Measurements from ENCODE around the gene MYH14.
A peak's percentile ranks its signal among the peaks of the same experiment; 100 is the strongest.
"Not testable (repeated sequence)": the region's sequence is repeated elsewhere in the genome, so short reads cannot be mapped to it uniquely, and the experiment has no call there.

Gene MYH14

GRCh38 chr19:50337031-50337430, 133.6 kb downstream of the MYH14 start:
- not testable (repeated sequence) for DNase-seq

- DNase-seq, result no peak
These were observed 136.9 kb downstream of the MYH14 start for GRCh38 chr19:50340331-50340730.

DNA sequence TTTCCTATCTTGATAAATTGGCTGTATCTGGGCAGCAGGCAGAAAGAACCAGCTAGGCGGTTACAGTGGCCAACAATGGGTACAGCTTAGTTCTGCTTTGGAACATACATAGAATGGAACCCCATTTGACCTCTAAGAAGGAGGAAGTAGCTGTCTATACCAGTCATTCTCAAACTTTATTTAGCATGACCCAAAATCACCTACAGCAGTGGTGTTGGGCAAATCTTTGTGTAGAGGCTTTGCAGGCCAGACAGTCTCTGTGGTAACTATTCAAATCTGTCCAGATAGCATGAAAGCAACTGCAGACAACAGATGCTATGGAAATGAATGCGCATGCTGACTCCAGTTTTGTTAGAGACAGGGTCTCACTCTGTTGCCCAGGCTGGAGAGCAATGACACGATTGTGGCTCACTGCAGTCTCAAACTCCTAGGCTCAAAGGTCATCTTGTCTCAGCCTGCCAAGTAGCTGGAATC, 137.7 kb downstream of the MYH14 start:
- no peak for DNase-seq

DNA sequence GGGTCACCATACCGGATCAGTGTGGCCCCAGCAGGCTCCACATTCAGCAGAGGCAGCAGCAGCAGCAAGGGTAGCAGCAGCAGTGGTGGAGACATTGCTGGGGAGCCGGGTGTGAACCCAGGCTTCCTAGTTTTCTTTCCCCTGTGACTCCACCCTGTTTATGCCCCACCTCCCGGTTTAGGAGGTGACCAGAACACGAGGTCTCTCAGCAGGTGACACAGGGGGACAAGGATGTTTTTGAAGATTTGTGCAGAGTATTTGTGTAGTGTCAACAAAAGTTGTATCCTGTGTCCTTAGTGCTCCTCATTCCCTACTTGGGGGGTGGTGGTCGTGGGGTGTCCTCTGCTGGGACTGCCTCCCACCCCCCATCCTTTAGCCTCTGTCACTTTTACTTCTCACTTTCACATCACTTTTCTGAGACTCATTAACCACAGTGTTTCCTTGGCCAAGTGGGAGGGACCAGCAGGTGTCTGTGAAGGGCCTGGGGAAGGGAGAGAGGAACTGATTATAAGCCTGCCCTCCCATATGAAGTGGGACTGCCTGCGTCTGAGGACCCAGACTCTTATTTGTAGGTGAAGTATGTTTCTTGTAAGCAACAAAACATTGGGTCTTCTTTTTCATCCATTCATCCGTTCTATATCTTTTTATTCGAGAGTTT, 141.4 kb downstream of the MYH14 start:
- no peak for DNase-seq

- DNase-seq, result not testable (repeated sequence)
These were observed 143.7 kb downstream of the MYH14 start for GRCh38 chr19:50347089-50347581.

- DNase-seq, result no peak
These were observed 146.0 kb downstream of the MYH14 start for GRCh38 chr19:50349277-50350057.

DNA sequence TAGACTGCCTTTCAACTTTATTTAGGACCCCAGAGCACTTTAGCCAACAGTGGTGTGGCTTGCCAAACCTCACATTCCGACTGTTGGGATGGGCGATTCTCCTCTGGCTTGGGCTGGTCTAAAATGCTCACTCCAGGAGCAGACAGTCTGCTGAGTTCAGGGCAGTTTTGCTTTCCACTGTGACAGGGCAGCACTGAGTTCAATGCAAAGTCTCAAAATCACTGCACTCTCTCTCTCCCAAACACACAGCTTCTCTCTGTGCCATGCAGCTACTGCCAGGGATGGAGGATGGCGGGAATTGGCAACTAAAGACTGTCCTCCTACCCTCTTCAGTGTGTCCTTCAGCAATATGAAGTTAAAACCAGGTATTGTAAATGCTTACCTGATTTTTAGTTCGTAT, 148.8 kb downstream of the MYH14 start:
- no peak for DNase-seq

- DNase-seq, result not testable (repeated sequence)
These were observed 150.1 kb downstream of the MYH14 start for GRCh38 chr19:50353487-50353880.

- no peak for DNase-seq
These were observed 153.3 kb downstream of the MYH14 start for GRCh38 chr19:50356691-50357177.

DNA sequence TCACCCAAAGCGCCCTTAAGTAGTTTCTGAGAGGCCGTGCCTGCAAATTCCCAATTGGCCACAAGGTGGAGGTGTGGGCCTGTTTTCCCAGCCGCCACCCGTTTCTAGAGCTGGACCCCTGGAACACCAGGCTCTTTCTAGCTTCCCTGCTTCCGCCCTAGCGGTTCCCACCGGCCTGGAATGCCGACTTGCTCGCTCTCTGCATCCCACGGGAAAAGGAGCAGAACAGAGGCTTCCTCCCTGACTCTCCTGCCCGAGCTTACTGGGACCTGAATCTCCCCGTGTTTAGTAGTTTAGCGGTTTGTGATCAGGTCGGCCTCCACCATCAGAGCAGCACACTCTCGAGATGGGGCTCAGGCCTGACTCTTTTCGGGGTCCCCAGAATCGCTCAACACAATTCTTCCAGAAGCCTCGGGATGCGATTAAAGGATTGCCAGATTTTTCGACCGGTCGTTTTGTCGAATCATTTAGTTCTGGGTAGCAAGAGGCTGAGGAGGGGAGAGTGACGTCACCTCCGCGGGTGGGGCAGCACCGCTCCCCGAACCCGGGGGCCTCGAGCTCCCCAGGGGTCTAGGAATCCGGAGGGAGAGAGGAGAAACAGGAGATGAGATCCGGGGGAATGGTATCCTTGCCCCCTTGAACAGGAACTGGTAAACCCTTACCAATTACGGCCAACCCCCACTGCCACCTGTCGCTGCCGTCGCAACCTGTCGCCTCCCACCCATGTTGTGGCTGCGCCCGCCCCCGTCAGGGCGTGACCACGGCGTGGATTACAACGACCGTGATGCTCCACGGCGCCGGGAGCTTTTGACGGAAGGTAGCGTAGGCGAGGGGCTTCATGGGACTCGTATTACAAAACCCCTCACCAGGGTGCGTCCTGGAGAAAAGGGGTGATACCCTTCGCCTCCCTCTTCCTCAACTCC, 154.0 kb downstream of the MYH14 start:
- DNase-seq, result peak; percentile 83

DNA sequence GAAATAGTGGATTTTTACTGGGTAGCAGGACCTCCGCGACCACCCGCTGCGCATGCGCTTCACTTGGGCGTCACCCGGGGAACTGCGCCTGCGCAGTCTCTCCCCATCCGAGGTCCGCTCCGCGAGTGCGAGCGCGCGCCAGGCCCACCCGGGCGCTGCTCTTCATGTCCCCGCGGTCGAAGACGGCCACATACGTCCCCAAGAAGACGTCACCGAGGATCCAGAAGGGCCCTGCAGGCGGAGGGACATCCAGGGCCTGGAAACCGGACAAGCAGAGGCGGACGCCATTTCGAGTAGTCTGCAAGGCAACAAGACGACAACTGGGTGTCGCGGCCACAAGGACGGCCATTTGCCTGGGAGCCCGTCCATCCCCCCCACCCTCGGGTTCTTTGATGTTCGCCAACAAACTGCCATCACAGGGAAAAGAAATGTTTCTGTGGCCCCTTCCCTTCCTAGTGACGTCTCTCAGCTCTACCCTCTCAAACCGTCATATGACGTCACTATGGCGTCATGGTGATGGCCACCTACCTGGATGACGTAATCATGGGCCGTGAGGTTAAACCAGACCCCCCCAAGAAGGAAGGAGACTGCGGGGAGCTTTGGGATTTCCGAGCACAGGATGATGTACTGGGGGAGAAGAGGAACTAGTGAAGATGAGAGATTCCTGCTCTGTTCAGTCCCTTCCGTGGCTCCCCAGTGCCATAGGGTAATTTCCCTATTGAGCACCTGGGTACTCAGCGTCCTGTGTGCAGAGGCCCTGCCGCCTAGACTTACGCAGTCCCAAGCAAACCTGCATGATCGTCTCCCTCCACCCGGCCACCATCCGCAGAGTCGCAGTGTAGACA, 155.3 kb downstream of the MYH14 start:
- DNase-seq, result peak; percentile 68

- DNase-seq, result no peak
These were observed 156.0 kb downstream of the MYH14 start for GRCh38 chr19:50359328-50359818.

All from activated CD4-positive, alpha-beta T cell treated with anti-CD3 and anti-CD28 coated beads, Interleukin-2, amount 50 U/mL, for 1 hour (primary cell).